CD4-positive, alpha-beta T cell treated with Interferon alpha-2 for 1 hour (primary cell): ENCODE measurements around the gene COL20A1.
"Not testable (repeated sequence)": the region's sequence is repeated elsewhere in the genome, so short reads cannot be mapped to it uniquely, and the experiment has no call there.

Experiments used
- DNase-seq, 2 donors: peaks; one replicate each; pipeline ENCODE4 v3.0.0-alpha.2; 2020 to 2022

Gene COL20A1

DNA sequence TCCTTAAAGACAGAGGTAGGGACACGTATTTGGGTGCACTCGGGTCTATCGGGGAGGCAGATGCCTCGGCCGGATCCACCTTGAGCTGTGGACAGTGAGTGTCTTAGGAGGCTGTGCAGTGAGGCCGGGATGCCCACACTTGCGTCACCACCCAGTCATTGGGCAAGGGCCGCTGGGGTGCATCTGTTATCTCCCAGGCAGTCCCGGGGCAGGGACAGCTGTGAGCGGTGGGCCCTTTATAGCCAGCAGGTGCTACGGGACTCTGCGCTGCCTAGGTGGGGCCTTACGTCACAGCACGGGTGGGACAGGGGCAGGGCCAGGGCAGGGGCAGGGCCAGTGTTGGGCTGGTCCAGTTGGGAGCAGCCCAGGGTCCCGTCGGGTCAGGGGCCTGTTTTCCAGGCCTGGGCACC, 689 bp upstream of the COL20A1 start:
- no peak for DNase-seq

DNA sequence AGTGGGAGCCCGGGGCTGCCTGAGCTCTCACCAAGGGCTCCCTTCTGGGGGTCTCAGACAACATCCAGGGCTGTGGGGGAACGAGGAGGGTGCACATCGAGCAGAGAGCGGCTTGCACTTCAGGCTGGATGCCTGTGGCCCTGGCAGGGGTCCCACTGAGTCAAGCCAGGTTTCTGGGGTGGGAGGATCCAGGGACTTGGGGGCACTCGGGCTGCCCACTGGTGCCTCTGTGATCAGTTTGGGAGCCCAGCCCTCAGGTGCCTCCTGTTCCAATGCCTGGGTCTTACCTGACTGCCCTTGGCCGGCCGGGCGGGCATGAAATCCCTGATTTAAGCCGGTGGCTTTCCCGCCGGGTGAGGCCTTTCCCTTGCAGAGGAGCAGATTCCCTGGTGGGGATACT, 470 bp downstream of the COL20A1 start:
- no peak for DNase-seq

DNA sequence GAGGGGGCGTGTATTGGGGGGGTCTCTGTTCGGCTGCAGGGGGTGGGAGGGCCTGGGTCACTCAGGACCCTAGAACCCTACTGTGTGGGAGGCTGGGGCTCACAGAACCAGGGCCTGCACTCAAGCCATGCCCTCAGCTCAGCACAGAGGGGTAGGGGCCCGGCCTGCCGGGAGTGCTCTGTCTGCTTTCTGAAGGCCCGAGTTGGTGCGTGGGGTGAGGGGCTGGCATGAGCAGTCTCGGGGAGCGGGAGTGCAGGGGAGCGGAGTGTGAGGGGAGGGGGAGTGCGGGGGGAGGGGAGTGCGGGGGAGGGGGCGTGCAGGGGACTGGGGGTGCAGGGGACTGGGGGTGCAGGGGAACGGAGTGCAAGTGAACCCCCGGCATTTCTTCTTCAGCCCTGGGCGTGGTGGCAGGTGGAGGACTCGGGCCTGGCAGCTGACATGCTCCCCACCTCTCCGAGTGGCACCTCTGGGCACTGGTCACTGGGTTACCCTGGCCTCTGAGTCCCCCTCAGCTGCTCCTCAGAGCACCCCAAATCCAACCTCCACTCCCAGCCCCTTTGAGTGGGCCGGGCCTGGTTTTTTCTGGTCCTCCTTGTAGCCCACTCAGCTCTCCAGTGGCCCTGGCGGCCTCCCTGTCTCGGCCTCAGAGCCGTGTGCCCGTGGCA, 1.0 kb downstream of the COL20A1 start:
- DNase-seq = no peak

DNA sequence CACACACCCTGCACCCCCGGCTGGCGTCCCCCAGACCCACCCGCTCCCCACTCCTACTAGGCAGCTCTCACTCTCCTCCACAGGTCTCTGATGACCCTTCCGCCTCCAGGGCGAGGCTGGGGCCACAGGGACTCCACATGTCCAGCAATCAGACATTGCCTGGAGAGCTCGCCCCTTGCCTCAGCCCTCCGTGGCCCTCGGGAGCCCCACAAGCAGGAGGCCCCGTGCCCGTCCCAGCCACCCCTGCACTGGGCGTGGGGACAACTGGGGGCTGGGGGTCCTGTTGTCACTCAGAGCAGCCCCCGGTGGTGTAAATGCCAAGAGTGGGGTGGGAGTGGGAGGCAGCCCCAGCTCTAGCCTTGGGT, 1.5 kb downstream of the COL20A1 start:
- no peak for DNase-seq

DNA sequence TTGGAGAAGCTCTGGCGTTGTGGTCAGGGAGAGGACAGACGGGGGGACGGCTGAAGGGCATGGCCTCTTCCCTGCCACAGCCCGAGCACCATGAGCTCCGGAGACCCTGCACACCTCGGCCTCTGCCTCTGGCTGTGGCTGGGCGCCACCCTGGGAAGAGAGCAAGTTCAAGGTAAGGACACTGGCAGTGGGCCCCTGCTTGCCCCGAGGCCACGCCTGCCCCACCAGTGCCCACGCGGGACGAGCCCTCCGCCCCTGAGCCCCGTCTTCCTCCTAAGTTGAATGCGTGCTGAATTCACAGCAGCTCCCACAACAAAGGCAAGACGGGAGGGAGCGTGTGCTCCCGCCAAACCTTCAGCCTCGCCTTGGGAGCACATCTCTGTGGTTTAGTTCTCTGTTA, 2.0 kb downstream of the COL20A1 start:
- DNase-seq = no peak

DNA sequence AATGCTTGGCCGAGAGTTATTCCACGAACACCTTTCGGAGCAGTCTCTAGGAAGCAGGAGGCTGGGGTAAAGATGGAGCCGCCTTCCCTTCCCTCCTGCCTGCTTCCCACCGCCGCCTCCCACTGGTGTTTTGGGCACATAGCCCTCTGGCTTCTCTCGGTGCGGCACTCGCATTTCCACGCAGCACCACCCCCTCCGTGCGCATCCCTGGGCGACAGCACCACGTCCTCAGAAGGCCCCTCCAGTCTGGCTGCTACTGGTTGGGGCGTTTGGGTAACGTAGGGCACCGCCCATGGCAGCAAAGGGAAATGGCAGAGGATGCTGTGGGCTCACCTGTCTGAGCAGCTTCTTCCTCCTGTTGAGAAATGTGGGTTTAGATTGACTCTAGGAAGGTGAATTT, 2.4 kb downstream of the COL20A1 start:
- peak in 1 of 2 donors; percentile 25 for DNase-seq

DNA sequence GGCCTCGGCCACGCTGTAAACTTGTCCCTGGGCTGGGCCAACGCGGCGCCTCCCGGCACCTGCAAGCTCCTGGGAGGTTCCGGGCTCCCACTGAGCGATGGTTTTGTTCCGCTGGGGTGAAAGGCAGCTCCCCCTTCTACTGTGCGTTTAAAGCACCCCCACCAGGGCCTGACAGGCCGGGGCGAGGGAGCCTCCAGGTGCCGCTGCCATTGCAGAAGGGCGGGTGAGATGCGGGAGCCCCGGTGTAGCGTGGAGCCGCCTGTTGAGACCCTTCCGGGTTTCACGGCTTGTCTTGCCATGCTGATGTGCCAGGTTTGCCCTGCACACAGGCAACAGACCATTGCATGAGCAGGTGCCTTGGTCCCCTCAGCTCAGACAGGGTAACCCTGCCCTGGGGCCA, 2.9 kb downstream of the COL20A1 start:
- no peak for DNase-seq

DNA sequence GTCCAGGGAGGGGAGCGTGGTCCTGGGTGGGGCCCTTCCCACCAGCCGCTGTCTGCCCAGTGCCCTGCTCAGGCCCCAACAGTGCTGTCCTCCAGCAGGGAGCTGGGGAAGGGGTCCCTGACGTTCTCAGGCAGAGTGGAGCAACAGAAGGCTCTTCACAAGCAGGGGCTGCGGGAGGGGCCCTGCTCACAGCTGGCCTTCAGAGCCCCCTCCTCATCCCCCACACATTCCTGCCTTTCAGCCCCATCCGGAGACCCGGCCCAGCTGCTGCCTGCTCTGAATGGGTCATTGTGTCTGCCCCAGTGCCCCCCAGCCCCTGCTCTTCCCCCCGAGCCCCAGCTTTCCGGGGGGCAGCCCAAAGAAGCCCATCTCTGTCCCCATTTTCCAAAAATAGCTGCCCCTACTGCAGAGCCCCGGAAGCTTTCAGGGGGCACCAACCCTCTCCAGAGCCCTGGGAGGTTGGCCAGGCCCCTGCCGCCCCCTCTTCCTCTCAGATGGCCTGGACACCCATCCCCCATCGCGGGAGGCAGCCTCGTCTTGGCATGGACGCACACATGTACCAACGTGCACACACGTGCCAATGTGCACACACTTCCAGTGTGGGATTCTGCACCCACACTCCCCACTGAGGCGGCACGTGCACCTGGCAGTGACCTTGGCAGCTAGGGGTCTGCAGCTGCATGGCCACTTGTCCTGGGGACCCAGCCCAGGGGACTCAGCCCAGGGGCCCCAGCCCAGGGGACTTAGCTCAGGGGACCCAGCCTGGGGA, 3.7 kb downstream of the COL20A1 start:
- DNase-seq = no peak

DNA sequence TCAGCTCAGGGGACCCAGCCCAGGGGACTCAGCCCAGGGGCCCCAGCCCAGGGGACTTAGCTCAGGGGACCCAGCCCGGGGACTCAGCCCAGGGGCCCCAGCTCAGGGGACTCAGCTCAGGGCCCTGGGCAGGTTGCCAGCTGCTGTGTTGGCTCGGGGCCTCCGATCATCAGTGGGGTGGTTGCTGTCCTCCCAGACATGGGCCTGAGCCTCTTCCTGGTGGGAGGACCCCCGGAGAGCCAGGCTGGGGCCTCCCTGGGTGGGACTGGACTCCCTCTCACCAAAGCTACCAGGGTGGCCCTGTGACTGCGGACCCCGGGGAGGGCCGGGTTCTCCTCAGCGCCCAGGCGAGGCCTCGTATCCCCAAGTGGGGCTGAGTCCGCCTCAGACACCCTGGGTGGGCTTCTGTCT, 4.4 kb downstream of the COL20A1 start:
- no peak for DNase-seq

DNA sequence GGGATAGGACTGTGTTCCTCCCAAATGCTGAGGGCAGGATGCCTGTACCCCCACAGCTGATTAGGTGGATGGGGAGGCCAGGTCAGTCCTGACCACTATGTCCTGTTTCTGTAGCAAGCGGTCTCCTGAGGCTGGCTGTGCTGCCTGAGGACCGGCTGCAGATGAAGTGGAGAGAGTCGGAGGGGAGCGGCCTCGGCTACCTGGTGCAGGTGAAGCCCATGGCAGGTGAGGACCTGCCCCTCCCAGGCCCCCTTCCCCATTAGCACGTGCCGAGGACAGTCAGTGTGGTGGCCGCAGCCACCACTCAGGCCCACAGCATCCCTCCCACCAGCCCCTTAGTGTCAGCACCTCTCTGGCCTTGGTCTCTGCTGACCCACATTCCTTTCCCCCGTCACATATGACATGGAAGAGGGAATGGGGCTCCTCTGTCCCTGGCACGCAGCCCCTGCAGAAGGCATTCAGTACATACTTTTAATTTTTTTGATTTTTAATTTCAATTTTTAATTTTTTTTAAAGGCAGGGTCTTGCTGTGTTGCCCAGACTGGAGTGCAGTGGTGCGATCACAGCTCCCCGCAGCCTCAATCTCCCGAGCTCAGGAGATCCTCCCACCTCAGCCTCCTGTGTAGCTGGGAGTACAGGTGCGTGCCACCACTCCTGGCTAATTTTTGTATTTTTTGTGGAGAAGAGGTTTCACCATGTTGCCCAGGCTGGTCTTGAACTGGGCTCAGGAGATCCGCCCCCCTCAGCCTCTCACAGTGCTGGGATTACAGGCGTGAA, 5.0 kb downstream of the COL20A1 start:
- DNase-seq = no peak

DNA sequence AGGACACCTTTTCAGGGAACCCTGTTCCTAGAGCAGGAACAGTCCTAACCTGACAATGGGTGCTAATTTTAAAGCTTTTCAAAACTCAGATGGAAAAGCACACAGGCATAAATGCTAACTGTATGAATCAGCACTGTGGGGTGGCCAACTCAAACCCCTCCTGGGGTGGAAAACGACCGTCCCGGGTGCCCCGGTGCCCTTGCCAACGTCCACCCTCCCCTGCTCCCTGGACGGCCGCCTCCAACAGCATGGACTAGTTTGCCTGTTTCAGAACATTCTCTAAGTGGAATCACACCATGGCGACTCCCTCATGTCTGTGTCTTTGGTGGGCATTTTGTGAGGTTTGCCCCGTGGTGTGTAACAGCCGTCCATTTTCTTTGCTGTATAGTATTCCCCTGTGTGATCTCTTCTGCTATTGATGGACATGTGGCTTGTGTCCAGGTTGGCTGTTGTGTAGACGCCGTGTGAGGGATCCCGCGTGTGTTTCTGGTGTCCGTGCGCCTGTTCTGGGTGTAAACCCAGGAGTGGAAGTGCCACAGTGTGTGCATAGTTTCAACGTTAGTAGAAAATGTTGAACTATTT, 5.8 kb downstream of the COL20A1 start:
- DNase-seq = no peak

DNA sequence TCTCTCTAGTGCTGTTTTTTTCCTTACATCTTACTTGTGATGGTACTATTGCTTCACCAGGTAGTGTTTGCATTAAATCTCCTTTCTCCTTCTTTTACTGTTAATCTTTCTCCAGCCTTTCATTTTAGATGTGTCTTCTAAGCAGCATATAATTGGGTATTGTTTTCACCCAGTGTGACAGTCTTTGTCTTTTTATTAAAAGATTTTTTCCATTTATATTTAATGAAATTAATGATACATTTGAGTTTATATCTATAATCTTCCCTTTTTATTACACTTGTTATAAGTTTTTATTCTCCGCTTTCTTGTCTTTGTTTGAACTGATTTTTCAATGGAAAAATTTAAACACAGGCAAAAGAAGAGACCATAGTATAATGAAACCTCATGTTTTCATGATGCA, 8.7 kb downstream of the COL20A1 start:
- DNase-seq = no peak

DNA sequence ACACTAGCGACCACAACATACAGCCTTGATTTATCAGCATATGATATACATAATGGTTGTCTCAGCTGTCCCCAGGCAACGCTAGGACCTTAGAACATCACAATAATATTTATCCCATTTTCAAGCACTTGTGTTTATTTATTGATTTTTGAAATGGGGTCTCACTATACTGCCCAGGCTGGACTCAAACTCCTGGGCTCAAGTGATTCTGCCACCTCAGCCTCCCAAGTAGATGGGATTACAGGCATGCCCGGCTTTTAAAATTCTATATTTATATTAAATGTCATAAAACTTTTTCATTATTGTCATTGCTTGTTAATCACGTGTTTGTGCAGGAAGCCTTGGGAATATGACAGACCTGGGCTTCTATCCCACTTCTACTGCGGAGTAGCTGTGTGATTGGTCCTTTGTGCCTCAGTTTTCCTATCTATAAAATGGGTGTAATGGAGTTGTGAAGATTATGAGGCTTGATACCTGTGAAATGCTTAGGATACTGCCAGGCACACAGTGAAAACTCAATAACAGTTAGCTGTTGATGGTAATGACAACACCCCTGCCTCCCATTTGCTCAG, 10.2 kb downstream of the COL20A1 start:
- DNase-seq = no peak

DNA sequence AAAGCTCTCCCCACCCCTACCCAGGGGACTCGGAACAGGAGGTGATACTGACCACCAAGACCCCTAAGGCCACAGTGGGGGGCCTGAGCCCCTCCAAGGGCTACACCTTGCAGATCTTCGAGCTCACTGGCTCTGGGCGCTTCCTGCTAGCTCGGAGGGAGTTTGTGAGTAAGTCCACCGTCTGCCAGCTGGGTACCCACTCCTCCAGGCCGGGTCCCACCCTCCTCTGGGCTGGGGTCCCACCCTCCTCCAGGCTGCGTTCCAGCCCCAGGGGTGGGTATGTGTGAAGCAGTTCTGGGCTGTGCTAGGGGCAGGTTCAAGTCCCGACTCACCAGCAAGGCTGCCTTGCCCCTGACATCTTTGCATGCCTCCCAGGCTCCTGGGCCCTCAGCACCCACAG, 12.4 kb downstream of the COL20A1 start:
- DNase-seq = no peak

DNA sequence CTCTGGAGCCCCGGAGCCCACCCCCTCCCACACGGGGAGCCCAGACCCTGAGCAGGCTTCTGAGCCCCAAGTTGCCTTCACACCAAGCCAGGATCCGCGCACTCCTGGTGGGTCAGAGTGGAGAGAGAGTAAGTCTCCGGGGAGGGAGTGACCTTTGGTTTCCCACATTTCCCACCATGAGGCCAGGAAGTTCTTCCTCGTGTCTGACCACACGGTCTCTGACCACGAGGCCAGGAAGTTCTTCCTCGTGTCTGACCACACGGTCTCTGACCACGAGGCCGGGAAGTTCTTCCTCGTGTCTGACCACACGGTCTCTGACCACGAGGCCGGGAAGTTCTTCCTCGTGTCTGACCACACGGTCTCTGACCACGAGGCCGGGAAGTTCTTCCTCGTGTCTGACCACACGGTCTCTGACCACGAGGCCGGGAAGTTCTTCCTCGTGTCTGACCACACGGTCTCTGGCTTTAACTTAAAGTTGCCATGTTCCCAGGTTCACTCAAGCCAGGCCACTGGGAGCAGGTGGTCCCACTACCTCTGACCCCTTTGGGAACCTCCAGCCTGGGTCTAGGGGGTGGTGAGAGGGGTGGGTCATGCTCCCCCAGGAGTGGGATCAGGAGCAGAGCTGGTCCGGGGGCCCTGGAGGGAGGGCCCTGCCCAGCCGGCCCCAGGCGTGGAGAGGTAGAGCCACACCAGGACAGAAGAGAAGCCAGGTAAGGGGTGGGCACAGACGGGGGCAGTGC, 13.1 kb downstream of the COL20A1 start:
- not testable (repeated sequence) for DNase-seq

DNA sequence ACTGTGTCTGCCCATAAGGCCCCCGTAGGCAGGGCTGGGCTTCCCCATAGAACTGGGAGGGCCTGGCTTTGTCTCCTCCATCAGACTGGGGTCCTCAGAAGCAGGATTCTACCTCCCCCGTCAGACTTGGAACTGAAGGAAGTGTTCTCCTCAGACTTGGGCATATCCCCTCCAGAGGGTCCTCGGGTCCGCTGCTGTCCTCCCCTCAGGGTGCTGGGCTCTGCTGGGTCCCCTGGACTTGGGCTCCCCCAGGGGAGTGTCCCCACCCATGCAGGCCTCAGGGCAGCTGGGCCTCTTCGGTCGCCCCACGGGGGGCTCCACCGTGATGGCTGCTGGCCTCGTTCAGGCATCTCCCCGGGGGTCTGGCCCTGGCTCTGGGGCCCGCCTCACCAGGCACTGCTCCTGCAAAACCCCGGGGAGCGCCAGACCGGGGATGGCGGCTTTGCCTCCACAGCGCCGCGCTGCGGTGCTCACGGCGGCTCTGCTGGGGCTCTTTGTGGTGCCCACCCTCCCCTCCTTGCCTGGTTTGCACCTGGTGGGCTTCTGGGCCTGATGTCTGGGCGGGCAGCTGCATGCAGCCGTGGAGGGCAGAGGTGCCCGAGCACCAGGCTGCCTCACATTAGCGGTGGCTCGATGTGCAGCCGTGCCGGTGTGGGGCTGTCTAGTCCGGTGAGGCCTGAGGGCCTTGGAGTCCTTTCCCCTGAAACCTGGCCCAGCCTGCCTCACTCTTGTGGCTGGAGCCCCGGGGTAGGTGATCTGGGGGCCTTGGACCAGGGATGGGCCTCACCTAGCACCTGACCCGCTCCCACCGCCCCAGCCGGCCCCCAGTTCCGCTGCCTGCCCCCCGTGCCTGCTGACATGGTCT, 13.9 kb downstream of the COL20A1 start:
- no peak for DNase-seq

DNA sequence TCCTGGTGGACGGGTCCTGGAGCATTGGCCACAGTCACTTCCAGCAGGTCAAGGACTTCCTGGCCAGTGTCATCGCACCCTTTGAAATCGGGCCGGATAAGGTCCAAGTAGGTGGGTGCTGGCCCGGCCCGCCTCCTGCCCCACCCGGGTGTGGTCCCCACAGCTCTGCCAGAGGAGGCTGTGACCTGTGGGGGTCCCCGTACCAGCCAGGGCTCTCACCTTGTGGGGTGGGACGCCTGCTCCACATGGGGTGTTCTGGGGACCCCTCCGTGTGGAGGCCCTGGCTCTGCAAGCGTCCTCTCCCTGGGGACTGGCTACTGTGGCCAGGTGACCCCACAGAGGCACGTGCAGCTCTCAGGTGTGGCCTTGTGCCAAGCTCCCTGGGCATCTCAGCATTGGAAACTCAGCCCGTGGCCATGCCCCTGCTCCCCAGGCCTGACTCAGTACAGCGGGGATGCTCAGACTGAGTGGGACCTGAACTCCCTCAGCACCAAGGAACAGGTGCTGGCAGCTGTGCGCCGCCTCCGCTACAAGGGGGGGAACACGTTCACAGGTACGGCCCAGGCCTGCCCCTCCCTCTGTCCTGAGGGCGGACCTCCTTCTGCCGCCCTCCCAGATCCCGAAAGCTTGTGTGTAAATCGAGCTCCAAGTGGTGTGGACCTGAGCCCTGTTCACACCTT, 14.7 kb downstream of the COL20A1 start:
- DNase-seq = no peak

DNA sequence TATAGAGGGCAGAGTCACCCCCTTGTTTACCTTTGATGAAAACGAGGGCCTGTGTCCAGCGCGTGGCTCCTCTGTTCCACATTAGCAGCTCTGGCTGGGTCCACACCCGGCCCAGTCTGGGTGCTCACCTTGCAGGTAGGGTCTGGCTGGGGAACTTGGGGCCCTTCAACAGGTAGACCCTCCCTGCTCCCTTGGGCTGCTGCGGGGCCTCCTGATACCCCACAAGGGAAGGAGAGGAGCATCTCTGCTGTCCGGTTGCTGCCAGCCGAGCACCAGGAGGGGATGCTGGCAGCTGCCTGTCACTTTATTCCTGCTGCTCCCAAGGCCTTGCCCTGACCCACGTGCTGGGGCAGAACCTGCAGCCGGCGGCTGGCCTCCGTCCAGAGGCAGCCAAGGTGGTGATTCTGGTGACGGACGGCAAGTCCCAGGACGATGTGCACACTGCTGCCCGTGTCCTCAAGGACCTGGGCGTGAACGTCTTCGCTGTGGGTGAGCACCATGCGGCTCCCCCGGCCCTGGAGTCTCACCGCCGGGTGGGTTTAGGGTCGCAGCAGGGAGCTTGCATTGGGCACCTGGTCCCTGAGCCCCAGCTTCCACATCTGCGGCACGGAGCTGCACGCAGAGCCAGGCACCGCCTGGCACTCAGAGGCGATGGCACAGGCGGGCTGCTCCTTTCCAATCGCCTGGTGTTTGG, 15.4 kb downstream of the COL20A1 start:
- DNase-seq = no peak

DNA sequence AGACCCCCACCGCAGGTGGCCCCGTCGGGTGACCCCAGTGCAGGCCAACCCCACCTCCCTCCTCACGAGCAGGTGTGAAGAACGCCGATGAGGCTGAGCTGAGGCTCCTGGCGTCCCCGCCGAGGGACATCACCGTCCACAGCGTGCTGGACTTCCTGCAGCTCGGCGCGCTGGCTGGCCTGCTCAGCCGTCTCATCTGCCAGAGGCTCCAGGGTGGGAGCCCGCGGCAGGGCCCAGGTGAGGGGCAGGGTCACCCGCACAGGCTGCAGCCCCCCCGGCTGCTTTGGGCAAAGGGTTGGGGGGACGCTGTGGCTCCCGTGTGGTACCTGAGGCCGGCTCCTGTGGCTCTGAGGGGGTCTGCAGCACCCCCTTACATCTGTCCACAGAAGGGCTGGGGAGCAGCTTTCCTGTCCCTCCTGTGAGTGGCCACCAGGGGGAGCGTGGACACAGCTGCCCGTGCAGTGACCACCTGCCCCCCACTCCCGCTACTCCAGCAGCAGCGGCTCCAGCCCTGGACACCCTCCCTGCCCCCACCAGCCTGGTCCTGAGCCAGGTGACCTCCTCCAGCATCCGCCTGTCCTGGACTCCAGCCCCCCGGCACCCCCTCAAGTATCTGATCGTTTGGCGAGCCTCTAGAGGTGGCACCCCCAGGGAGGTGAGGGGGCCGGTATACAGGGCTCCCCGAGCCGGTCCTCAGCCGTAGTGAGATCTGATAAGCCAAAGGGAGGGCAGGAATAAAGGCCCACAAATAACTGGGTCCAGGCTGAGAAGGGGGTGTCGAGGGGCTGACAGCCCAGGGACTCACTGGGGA, 16.5 kb downstream of the COL20A1 start:
- peak in 1 of 2 donors; percentile 33 for DNase-seq
